ENCODE measurements around the gene CDH16. TPM values are rescaled to one million over a fixed set of nuclear protein-coding genes. Genes with fewer than 3 reads are reported as not detected.

CDH16 gene
- total RNA-seq, 1 donor from 2014 or later, result not detected

GRCh38 chr16:66919569-66920298 lies 1.0 kb upstream of the CDH16 start:
- H3K4me1 Mint-ChIP-seq (ENCODE audit: low read depth, unreplicated experiment), result peaks cover 3% of the 10 kb centered on the region
- Histone ChIP-seq H3K36me3 (ENCODE audit: insufficient read depth, low read length) (no peaks in the 10 kb centered on the region), H3K4me1 (ENCODE audit: insufficient read depth, low read length) (peaks cover 7% of the 10 kb centered on the region), H2AFZ (ENCODE audit: low read depth, low read length) (no peak overlapping the region), H4K20me1 (ENCODE audit: insufficient read depth, low read length) (peaks cover 15% of the 10 kb centered on the region), H3K27me3 (ENCODE audit: insufficient read depth, low read length) (peaks cover 34% of the 10 kb centered on the region), H3K9ac (ENCODE audit: low read length) (no peak overlapping the region), H3K4me3 (ENCODE audit: insufficient read depth, low read depth, low read length) (no peak overlapping the region), H3K79me2 (ENCODE audit: insufficient read depth, low read length) (no peaks in the 10 kb centered on the region), H3K27ac (ENCODE audit: low read depth, low read length) (no peak overlapping the region), H3K4me2 (ENCODE audit: low read length) (no peak overlapping the region), H3K9me3 (ENCODE audit: insufficient read depth, low read depth, low read length) (no peaks in the 10 kb centered on the region)
- FAIRE-seq, result no peak
- TF ChIP-seq, protein P1, sequence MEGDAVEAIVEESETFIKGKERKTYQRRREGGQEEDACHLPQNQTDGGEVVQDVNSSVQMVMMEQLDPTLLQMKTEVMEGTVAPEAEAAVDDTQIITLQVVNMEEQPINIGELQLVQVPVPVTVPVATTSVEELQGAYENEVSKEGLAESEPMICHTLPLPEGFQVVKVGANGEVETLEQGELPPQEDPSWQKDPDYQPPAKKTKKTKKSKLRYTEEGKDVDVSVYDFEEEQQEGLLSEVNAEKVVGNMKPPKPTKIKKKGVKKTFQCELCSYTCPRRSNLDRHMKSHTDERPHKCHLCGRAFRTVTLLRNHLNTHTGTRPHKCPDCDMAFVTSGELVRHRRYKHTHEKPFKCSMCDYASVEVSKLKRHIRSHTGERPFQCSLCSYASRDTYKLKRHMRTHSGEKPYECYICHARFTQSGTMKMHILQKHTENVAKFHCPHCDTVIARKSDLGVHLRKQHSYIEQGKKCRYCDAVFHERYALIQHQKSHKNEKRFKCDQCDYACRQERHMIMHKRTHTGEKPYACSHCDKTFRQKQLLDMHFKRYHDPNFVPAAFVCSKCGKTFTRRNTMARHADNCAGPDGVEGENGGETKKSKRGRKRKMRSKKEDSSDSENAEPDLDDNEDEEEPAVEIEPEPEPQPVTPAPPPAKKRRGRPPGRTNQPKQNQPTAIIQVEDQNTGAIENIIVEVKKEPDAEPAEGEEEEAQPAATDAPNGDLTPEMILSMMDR (IDR thresholded peaks at IDR 0.05; ENCODE audit: insufficient read depth, low read depth, low read length), result no peak
- TF ChIP-seq EZH2 (IDR thresholded peaks at IDR 0.05; ENCODE audit: insufficient read depth, low read length), result no peak
- peaks cover 76% of the 10 kb centered on the region for H3K27me3 Mint-ChIP-seq (ENCODE audit: low read depth, unreplicated experiment)
- no peak for DNase-seq (ENCODE audit: low read depth)
- no peak overlapping the region for H3K4me3 Mint-ChIP-seq (ENCODE audit: unreplicated experiment)
- H3K36me3 Mint-ChIP-seq (ENCODE audit: low read depth, unreplicated experiment), result peaks cover 7% of the 10 kb centered on the region
- H3K9me3 Mint-ChIP-seq (ENCODE audit: unreplicated experiment), result peaks cover 4% of the 10 kb centered on the region
- no peak overlapping the region for H3K27ac Mint-ChIP-seq (ENCODE audit: unreplicated experiment)

DNA sequence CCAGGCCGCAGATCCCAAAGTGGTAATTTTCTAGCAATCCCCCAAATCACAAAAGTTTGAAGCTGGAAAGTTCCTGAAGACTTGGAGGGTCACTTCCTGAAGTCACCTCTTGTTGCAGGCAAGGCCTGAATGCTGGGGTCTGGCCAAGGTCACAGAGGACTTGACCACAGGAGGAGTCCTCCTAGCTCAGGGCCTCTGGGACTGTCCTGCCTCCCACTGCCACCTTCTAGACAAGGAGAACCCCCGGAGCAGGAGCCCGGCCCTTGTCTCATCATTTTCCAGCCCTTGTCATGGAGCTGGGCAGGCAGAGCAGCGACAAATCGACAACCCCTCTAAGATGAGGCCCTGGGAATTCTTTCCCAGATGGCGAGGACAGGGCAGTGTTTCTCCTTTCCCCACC lies 330 bp downstream of the CDH16 start:
- Mint-ChIP-seq H3K4me1 (ENCODE audit: low read depth, unreplicated experiment) (peaks cover 2% of the 10 kb centered on the region), H3K9me3 (ENCODE audit: unreplicated experiment) (peaks cover 7% of the 10 kb centered on the region), H3K4me3 (ENCODE audit: unreplicated experiment) (no peak overlapping the region), H3K36me3 (ENCODE audit: low read depth, unreplicated experiment) (peaks cover 5% of the 10 kb centered on the region), H3K27me3 (ENCODE audit: low read depth, unreplicated experiment) (peaks cover 78% of the 10 kb centered on the region), H3K27ac (ENCODE audit: unreplicated experiment) (no peak overlapping the region)
- Histone ChIP-seq H3K27me3 (ENCODE audit: insufficient read depth, low read length) (peaks cover 27% of the 10 kb centered on the region), H3K27ac (ENCODE audit: low read depth, low read length) (no peak overlapping the region), H3K4me1 (ENCODE audit: insufficient read depth, low read length) (peaks cover 6% of the 10 kb centered on the region), H3K4me2 (ENCODE audit: low read length) (no peak overlapping the region), H4K20me1 (ENCODE audit: insufficient read depth, low read length) (peaks cover 5% of the 10 kb centered on the region), H3K9me3 (ENCODE audit: insufficient read depth, low read depth, low read length) (no peaks in the 10 kb centered on the region), H3K36me3 (ENCODE audit: insufficient read depth, low read length) (no peaks in the 10 kb centered on the region), H2AFZ (ENCODE audit: low read depth, low read length) (no peak overlapping the region), H3K79me2 (ENCODE audit: insufficient read depth, low read length) (no peaks in the 10 kb centered on the region), H3K4me3 (ENCODE audit: insufficient read depth, low read depth, low read length) (no peak overlapping the region), H3K9ac (ENCODE audit: low read length) (no peak overlapping the region)
- no peak for TF ChIP-seq EZH2 (IDR thresholded peaks at IDR 0.05; ENCODE audit: insufficient read depth, low read length)
- TF ChIP-seq, protein P1 (IDR thresholded peaks at IDR 0.05; ENCODE audit: insufficient read depth, low read depth, low read length), result no peak
- no peak for DNase-seq (ENCODE audit: low read depth)
- FAIRE-seq, result no peak

DNA sequence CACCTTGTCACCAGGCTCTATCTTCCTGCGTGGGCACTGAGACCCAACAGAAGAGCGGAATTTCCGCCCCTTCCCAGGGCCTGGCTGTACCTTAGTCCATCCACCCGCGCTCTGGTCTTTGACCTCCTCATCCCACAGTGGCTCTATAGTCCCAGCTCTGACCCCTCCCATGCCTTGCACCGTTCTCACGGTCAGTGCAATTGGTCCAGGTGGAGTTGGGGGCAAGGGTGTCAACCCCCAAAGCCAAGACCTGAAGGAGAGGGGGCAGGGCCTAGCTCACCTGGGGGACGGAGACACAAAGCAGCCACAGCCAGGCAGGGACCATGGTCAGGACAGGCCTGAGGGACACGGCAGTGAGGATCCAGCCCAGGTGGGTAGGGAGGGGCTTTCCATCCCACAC lies 944 bp downstream of the CDH16 start:
- no peaks in the 10 kb centered on the region for H4K20me1 ChIP-seq (ENCODE audit: insufficient read depth, low read length)
- no peak overlapping the region for H3K9ac ChIP-seq (ENCODE audit: low read length)
- H3K27me3 Mint-ChIP-seq (ENCODE audit: low read depth, unreplicated experiment), result peaks cover 77% of the 10 kb centered on the region
- no peak for TF ChIP-seq EZH2 (IDR thresholded peaks at IDR 0.05; ENCODE audit: insufficient read depth, low read length)
- TF ChIP-seq, protein P1 (IDR thresholded peaks at IDR 0.05; ENCODE audit: insufficient read depth, low read depth, low read length), result no peak
- H3K9me3 Mint-ChIP-seq (ENCODE audit: unreplicated experiment), result peaks cover 7% of the 10 kb centered on the region
- H3K27me3 ChIP-seq (ENCODE audit: insufficient read depth, low read length), result peaks cover 27% of the 10 kb centered on the region
- no peaks in the 10 kb centered on the region for H3K36me3 ChIP-seq (ENCODE audit: insufficient read depth, low read length)
- H3K4me2 ChIP-seq (ENCODE audit: low read length), result no peak overlapping the region
- no peak overlapping the region for H3K4me3 Mint-ChIP-seq (ENCODE audit: unreplicated experiment)
- no peaks in the 10 kb centered on the region for H3K9me3 ChIP-seq (ENCODE audit: insufficient read depth, low read depth, low read length)
- H3K27ac Mint-ChIP-seq (ENCODE audit: unreplicated experiment), result no peak overlapping the region
- peaks cover 3% of the 10 kb centered on the region for H3K4me1 ChIP-seq (ENCODE audit: insufficient read depth, low read length)
- FAIRE-seq (no peak), DNase-seq (ENCODE audit: low read depth) (no peak)
- H3K4me3 ChIP-seq (ENCODE audit: insufficient read depth, low read depth, low read length), result no peak overlapping the region
- H3K27ac ChIP-seq (ENCODE audit: low read depth, low read length), result no peak overlapping the region
- no peak overlapping the region for H2AFZ ChIP-seq (ENCODE audit: low read depth, low read length)
- H3K79me2 ChIP-seq (ENCODE audit: insufficient read depth, low read length), result no peaks in the 10 kb centered on the region
- no peaks in the 10 kb centered on the region for H3K4me1 Mint-ChIP-seq (ENCODE audit: low read depth, unreplicated experiment)
- H3K36me3 Mint-ChIP-seq (ENCODE audit: low read depth, unreplicated experiment), result peaks cover 2% of the 10 kb centered on the region
